ENCODE data around the gene TBCCD1.

TBCCD1 gene, protein sequence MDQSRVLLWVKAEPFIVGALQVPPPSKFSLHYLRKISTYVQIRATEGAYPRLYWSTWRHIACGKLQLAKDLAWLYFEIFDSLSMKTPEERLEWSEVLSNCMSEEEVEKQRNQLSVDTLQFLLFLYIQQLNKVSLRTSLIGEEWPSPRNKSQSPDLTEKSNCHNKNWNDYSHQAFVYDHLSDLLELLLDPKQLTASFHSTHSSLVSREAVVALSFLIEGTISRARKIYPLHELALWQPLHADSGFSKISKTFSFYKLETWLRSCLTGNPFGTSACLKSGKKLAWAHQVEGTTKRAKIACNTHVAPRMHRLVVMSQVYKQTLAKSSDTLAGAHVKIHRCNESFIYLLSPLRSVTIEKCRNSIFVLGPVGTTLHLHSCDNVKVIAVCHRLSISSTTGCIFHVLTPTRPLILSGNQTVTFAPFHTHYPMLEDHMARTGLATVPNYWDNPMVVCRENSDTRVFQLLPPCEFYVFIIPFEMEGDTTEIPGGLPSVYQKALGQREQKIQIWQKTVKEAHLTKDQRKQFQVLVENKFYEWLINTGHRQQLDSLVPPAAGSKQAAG

DNA sequence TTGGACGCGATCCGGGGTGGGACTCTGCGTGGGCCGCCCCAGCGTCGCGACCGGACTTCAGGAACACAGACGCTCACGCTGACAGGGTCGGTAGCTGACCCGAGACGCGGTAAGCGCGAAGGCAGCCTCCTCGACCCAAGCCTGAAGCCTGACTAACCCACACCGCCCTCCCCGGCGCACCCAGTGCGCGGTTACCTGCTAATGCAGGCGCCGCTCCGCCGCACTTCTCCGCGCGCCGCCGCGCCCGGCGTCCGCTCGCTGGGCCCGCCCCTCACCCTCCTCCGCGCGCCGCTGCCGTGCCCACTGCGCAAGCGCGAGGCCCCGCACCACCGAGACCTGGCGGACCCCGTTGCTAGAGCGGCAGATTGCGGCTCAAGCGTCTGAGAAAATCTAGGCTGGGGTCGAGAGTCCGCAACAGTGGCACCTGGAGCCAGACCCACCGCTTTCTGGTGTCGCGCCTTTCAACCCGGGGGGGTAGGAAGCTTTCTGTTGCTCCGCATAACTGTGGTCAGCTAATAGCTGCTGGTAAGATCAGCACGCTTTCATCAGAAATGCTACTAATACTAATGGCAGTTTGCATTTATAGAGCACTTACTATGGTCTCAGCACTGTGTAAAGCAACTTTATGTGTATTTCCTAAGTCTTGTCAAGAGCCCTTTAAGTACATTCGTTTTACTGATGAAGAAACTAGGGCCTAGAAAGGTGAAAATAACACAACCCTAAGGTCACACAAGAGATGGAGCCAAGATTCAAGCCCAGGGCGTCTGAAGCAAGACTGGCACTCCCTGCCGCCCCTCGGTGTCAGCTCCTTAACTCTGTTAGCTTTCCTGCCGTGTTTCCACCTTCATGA, at the start of gene TBCCD1:
TSS of gene TBCCD1 (minus strand) at position 268 of the 850 bp plus-strand sequence. CDS start 3,010 bp downstream, outside the sequence.
- peak; percentile 87 to 93 (median 92) for DNase-seq

DNA sequence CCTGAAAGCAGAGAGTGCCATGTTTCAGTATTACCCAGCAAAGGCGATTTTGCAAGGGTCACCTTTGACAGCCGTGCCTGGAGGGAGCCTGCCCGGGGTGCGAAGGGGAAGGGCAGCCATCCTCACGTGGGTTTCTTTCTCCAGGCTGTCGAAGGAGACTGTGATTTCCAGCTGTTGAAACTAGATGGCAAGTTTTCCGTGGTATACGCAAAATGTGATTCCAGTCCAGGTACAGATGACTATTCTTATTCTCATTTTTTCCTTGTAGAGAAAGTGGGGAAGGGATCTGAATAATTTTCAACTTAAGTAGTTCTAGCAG, 49.1 kb upstream of the TBCCD1 start:
- no peak for DNase-seq

DNA sequence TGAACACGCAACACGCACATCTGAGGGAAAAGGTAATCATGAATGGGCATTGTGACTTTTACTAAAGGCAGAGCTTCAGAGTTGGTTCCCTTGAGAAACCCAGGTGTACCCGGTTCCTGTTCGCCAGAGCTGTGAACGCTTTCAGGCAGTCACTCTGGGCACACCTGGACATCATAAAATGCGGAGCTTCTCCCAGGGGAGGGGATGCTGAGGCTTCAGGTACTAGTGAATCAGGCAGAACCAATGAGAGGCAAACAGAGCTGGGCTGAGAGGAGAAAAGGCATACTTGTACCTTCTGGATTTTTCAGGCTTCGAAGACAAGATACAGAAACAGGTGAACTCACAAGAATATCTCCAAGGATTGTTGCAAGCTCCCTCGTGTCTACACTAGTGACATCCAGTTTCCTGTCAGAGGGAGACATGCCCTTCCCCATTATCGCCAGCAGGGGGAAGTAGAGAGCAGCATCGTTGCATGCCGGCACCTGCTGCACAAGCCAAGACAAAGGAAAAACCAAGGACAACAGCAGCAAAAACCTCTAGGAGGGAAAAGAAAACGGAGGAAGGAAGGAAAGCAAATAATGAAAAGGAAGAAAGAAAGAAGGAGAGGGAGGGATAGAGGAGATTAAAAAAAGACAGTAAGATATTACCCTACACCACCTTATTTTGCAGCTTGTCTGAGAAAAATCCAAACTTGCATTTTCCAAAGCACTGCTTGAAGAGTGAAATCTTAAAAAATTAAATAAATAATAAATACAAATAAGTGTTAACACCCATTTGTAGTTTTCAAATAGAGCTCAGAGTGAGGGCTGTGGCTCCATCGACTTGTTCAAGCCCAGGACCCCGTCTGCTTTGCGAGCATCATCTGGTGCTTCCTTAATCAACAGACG, 47.7 kb upstream of the TBCCD1 start:
- peak; percentile 69 to 80 (median 76) for DNase-seq

DNA sequence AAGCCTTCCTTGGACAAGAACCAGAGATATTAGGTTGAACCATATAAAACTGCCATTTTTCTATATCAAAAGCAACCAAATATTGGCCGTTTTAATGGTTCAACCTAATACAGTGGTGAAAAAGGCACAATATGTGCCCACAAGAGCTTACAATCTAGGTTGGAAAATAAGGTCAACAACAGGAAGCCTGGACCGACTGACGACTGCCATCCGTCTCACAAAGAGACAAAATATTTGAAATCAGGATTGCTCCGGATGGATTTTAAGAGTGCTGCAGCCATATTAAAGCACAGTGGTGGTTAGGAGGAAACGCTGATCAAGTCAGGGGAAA, 47.1 kb upstream of the TBCCD1 start:
- no peak for DNase-seq

DNA sequence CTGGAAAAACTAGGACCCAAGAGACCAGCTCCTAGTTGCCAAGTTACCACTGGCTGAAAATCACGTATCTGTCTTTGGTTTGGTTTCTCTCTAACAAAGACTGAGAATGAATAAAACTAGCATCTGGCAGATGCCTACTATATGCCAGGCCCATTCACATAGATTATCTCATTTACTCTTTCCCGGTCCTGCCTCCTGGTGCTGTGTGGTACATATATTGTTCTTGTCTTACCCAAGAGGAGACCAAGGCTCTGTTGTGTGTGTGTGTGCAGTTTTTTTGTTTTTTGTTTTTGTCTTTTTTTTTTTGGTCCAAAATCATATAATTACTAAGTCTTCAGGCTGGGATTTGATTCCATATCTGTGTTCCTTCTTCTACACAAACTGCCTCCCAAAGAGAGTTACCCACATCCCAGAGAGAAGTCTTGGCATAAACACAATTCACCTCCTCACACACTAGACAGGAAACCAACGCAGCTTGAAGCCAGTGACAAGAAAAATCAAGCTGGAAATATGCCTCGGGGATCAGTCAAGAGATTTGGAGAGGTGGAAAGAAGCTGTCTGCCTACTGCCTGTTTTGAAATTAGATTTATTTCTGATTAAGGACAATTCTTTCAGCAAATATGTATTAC, 46.6 kb upstream of the TBCCD1 start:
- no peak for DNase-seq

DNA sequence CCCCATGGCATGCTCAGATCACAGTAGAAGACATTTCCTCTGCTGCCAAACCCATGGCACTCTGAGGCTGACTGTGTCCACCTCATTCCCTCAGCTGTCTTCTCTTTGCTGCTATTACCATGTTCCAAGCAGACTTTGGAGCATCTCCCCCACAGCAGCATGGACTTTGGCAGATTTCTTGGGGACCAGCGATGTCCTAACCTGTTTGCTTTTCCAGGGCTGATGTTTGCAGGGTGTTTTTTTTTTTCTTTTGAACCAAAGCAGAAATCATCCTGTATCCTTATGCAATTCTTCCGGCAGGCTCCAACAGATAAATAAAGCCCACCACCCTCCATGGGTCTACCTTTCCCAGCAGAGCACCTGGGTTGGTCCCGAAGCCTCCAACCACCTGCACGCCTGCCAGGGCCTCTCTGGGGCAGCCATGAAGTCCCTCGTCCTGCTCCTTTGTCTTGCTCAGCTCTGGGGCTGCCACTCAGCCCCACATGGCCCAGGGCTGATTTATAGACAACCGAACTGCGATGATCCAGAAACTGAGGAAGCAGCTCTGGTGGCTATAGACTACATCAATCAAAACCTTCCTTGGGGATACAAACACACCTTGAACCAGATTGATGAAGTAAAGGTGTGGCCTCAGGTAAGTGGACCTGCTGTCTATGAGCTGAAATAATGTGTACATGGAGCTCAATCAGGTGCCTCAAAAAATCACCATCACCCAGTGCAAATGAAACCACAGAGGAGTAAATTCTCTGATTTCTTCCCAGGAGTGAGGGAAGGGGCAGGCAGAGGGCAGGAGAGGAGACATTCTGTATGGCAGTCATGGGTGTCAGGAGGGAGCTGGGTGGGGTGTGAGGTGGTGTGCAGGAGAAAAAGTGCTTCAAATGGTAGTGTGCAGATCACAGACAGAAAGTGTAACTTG, 45.8 kb upstream of the TBCCD1 start, which contains the start of gene AHSG:
TSS of gene AHSG (plus strand) at position 340 of the 916 bp plus-strand sequence. CDS start at position 422, 82 bp downstream.
- DNase-seq: no peak

DNA sequence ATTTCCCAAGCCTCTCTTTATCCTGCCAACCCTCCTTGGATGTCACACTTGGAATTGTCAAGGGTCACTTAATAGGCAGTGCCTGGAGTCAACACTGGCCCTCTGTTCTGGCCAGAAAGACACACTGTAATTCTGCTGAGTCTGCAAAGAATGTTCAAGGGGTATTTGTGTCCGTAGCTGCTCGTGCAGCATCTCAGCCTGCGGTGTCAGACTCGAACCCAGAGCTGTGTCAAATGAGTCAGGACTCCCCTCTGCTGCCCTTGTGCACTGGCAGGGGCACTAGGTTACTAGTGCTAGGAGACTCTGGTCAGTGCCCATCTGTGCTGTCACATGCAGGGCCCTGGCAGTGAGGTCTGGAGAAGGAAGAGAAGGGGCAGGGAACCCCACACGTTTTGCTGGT, 44.9 kb upstream of the TBCCD1 start:
- DNase-seq: no peak

DNA sequence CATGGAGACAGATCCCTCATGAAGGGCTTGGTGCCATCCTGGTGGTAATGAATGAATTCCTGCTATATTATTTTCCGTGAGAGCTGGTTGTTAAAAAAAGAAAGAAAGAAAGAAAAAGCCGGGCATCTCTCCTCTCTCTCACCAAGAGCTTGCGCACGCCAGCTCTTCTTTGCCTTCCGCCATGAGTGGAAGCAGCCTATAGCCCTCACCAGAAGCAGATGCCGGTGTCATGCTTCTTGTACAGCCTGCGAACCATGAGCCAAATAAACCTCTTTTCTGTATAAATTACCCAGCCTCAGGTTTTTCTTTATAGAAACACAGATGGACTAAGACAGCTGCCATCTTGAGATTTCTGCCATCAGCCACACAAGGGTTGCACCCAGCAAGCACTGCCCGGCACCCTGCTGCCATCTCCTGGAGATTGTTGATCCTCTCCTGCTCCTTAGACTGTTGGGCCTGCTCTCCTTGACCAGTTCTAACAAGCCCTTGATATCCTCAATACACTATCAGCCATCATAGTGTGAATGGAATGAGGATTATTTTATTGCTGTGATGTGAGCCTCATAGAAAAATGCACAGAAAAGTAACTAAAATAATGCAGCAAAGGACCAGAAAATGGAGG, 42.2 kb upstream of the TBCCD1 start:
- peak; percentile 25 to 31 (median 26) for DNase-seq

DNA sequence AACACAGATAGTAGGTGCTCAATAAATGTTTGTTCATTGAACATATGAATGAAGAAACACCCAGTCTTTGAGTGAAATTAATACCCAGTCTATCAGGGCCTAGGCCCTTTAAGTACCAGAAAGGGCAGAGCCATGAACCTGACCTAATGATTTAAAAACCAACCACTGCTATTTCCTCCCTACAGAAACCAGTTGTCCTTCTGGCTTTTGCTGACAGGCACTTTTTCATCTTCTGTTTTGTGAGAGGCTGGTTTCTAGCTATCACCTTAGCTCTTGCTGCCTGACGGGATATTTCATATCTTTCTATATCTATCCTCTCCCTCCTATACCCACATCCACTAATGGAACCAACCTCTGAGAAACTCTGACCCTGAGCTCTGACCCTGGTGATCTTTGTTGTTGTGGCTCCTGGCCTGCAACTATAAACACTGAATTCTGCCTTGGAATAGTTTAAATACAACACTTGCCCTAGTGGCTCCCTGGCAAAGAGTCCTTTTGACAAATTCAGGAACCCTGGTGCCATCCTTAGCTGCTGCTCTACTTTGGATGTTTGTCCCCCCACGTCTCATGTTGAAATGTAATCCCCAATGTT, 41.6 kb upstream of the TBCCD1 start:
- DNase-seq: no peak

DNA sequence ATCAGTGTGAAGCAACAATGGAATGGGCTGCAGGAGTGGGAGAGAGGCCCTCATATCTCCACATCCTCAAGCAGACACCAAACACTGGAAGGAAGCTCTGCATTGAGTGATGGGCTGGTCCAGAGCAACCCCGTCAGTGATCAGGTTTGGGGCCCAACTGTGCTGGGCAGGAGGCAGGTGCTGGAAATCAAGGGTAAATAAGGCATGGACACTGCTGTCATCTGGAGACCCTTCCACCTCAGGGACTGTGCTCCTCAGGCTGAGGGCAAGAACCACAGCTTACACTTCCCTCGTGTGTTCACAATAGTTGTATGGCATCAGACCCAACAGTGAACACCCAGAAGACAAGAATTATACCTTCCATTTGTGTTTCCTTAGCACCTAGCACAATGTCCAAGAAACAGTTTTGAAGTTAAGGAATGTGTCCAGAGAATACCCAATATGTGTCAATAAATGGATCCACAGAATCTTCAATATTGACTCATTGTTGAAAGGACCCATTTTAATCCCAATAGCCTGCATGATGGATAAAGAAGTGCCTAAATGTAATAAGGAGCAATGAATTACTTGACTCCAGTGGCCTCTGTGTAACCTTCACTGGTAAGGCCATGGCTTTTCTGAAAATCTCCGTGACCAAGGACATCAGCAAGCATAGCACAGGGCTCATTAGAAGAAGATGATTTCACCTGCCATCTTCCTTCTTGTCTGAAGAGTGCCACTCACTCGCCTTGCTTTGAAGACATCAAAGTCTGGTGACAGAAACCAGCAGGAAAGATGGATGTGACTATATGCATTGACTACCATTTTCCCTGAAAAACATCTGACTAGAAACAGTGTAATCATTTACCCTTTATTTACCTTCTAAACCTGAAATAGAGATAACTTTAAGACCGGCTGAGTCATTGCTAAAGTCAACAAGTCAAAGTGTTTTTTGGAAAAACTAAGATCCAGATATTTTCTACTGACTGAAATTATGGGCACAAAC, 38.7 kb upstream of the TBCCD1 start:
- no peak for DNase-seq

DNA sequence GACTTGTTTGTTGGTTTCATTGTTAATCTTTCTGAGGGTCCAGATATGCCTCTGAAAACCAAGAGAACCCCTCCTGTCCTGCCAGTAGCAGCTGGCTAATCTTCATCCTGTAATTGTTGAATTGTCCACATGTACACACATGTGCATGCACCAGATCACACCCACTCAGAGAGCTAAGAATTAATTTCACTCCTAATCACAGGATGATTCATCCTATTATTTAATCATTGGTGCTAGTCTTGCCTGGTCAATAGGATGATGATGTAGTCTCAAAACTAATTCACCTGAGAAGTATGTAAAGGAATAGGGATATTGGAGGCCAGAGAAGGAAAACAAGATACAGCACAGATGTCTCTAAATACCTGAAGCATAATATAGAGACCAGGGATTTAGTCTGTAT, 37.9 kb upstream of the TBCCD1 start:
- DNase-seq: no peak

DNA sequence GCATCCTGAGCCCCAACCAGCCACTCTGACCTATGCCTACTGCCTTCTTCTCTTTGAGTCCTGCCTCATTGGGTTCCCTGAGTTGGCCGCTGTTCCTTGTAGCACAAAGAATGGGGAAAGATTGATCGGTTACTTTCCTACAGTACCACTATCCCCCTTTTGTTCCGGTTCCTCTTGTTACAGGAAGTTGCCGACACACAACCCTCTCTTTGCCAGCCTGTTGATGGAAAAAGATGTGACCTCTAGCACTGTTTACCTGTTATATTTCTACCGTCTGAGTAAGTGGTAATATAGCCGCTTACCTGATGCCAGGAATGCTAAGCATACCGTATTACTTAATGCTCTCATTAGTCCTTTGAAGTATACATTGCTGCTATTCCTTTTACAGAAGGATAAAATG, 36.0 kb upstream of the TBCCD1 start:
- DNase-seq: no peak

DNA sequence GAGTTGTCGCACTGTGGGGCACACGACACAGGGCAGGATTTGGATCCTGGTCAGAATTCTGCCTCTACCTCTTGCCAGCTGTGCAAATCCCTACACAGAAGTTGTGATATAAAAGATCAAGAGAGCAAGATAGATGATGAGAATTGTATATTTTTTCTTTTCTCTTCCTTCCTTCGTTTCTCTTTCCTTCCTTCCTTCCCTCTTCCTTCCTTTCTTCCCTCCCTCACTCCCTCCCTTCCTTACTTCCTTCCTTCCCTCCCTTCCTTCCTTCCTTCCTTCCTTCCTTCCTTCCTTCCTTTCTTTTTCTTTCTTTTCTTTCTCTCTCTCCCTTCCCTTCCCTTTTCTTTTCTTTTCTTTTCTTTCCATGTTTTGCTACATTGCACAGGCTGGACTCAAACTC, 33.8 kb upstream of the TBCCD1 start:
- no peak for DNase-seq

DNA sequence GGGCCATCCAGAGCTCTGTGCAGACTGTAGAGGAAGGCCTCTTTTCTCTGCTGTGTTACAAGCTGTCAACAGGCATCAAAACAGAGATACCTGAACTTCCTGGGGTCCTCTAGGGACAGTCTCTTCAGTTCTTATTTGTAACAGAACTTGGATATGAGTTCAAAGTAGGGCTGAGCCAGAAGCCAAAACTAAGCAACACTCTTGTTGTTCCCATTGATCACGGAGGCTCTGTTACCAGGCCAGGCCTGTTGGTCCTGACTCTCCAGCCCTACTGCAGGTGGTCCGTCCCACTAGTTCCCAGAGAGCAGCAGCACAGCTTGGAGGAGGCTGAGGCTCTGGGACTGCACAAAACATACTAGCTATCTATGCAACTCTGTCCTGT, 32.6 kb upstream of the TBCCD1 start:
- DNase-seq: no peak

DNA sequence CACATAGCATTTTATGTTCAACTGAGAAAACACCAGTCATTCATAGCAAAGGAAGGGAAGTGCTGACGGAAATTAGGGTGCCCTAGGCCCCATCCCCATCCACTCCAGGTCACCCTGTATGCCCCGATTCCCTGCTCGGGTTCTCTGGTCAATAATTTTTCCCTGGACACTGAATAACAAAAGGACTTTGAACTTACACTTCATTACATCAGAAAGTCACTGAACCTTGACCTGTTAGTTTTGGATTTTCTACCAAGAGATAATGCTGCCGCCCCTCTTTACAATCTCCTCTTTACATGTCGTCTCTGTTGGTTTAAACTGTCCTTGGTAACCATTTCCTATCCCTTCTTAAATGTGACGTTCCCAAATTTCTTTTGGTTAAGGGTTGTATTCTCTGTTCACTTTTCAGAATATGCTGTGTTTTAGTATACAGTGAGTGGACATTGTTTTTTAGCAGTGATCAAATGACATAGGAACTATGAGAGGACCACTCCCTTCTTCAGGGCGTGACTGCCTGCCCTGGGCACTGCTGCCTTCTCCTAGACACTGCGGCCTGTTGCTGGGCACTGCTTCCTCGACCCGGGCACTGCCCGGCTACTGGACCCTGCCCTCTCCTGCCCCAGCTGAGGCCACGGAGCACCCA, 32.1 kb upstream of the TBCCD1 start:
- no peak for DNase-seq

DNA sequence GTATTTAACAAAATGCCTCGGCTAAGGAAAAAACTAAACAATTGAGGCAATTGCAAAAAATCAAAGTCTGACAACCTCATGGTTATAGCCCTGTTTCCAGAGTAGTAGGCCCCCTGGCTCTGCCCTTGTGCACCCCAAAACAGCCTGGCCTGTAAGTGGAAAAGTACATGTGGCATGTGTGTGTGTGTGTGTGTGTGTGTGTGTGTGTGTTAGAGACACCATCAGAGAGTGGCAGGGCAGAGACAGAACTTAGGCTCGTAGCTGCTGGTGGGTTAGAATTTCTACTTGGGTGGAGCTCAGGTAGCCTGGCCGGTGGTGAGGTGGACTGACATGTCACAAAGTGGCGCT, 31.6 kb upstream of the TBCCD1 start:
- no peak for DNase-seq

DNA sequence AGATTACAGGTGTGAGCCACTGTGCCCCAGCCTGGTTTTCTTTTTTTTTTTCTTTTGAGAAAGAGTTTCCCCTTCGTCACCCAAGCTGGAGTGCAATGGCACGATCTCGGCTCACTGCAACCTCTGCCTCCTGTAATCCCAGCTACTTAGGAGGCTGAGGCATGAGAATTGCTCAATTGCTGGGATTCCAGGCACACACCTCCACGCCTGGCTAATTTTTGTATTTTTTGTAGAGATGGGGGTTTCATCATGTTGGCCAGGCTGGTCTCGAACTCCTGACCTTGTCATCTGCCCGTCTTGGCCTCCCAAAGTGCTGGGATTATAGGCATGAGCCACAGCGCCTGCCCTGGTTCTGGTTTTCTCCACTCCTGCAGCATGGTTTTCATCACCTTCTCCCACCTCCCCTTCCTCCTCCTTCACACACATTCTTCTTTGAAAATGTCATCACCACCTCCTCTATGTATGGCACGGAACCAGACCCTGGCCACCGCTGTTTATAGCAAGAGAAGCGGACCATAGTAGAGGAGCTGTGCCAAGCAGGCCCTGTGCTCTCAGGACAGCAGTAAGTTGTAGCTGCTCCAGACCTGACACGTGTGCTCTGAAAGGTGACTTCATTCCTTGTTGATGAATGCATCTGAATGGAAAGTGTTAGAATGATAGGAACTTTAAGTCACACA, 31.1 kb upstream of the TBCCD1 start:
- no peak for DNase-seq

All from suppressor macrophage treated with lipopolysaccharide for 1 hour (primary cell).